NCI-H1105 (cell line): ENCODE measurements around the gene COL2A1.

Source experiments
- DNase-seq: peaks from one replicate; lab custom pipeline; 2025; lab: John Stamatoyannopoulos, UW

The COL2A1 gene

GRCh38 chr12:47989666-47990065 is 14.6 kb downstream of the COL2A1 start:
- DNase-seq, result no peak

GRCh38 chr12:47989023-47989417 is 15.3 kb downstream of the COL2A1 start:
- no peak for DNase-seq

DNA sequence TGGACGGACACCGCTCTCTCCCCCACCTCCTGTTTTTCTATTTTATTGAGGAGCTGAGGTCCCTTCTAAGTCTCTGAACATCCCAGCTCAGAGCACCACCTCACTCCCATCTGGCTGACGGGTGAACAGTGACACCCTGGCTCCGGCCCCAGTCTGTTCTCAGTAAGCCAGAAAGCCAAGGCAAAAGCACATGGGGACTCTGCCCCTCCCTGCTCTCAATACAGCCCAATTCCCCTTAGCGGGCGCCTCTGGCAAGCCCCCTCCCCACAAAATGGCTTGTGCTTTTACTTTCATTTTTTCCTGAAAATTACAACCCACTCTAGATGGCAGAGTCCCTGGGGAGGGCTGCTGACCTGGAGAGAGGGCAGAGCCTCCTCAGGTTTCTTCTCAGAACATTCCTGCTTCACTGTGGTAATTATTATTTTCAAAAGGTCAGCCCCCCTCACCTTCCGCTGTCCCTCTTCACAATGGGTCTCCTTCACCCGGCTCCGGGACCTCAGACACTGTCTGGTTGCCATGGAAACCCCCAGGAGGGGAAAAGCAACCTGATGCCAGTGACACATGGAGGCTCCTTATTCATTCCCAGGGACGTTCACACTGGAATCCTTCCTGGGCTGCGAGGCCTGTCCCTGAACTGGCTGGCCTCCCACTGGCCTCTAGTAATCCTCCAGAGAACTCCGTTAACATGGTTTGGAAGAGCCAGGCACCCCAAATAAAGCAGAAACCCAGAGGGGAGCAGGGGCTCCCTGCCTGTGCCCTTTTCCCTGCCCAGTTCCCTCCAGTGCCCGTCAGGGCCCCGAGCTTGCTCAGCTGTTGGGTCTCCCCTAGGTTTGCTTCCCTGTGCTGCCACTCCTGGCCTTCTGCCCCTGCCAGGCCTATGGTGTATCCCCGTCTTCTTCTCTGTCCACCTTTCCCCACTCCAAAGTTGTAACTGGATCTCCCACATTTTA is 15.9 kb downstream of the COL2A1 start:
- peak; percentile 22 for DNase-seq

DNA sequence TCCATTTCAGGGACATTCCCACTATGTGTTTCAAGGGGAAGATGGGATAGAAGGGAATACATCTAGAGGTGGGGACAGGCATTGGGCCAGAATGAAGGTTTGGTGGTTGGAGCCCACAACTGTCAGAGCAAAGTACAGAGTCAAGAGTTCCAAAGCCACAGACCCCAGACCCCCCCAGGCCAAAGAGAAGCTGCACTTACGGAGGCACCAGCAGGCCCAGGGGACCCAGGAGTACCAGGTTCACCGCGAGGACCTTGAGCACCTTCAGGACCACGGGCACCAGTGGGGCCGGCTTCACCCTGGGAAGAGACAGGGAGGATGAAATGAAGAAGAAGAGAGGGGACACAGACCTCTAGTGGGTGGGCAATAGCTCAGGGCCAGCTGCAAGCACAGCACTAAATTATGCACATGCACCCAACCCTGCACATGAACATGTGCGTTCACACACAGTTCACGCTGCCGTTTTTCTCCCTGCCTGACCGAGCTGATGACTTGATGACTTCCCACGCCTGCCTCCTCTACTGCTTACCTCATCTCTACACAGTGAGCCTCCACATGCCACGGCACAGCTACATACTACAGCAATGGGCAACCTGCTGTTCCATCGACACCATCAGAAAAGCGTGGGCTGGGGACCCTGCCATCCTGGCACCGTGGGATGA is 16.7 kb downstream of the COL2A1 start:
- no peak for DNase-seq

GRCh38 chr12:47986832-47987231 is 17.4 kb downstream of the COL2A1 start:
- no peak for DNase-seq

DNA sequence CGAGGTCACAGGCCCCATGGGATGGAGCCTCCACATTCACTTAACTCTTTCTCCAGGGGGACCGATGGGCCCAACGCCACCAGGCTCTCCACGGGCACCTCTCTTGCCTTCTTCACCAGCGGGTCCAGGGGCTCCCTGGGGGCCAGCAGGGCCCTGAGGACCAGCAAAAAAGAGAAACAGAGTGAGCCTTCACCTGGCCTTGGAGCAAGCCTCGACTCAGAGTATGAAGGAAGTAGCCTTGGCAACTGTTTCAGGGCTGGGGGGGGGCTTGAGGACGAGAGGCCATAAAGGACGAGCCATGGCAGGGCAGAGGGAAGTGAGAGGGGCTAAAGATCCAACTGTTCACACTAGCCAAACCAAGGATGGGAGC is 18.0 kb downstream of the COL2A1 start:
- no peak for DNase-seq

DNA sequence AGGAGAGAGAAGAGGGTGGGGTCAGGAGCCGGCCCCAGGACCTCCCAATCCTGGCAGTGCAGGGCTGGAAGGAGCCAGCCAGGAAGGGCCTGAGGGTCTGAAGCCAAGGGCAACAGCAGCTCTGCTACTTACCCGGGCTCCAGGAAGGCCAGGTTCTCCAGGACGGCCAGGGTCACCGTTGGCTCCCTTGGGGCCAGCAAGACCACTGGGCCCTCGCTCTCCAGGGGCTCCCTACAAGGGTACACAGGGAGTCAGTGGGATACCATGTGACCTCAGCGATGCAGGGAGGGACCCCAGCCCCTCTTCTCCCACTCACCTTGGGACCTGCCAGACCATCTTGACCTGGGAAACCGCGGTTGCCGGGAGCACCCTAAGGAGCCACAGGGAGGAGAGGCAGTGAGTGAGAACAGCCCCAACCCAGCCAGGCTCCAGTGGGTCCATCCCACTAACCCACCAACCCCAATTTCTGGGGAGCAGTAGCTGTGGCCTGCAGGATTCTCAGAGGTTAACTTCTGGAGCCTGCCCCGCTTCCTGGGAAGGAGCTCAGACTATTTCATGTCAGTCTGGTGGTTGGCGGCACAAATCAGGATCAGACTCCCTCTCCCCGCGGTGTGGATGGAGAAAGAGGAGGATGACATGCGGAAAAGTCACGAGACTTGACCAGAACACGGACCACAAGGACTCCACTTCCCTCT is 18.5 kb downstream of the COL2A1 start:
- DNase-seq, result no peak

DNA sequence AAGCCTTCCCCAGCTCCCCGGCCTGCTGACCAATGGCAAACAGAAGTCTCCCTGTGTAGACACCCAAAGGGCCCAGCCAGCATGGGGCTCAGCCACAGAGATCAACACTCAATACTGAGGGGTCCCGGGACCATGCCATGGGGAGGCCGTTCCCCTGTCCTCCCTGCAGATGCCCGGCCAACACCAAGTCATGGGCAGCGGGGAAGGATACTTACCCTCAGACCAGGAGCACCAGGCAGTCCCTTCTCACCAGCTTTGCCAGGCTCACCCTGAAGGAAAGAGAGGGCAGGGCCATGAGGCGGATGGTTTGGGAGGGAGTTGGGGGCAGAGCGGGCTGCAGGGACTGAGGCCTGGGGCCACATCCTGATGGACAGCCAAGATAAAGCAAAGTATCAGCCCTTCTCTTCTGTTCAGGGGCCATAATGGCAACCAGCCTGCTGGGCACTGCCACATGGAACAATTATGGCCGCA is 19.9 kb downstream of the COL2A1 start:
- DNase-seq, result no peak

- no peak for DNase-seq
Observed at GRCh38 chr12:47983541-47984115, 20.6 kb downstream of the COL2A1 start.

DNA sequence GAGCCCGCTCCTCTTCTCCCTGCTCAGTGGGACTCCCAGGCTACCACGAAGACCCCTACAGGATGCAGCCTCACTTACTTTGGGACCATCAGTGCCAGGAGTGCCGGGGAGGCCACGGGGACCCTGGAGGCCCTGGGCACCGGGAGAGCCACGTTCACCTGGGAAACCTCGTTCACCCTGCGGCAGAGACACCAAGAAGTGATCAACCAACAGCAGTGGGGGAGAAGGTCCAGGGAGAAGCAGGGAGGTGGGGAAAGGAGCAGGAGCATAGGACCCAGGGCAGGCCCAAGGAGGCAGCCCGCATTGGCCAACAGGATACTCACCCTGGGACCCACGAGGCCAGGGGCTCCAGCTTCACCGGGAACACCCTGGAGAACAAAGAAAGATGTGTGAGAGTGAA is 21.5 kb downstream of the COL2A1 start:
- DNase-seq, result no peak

DNA sequence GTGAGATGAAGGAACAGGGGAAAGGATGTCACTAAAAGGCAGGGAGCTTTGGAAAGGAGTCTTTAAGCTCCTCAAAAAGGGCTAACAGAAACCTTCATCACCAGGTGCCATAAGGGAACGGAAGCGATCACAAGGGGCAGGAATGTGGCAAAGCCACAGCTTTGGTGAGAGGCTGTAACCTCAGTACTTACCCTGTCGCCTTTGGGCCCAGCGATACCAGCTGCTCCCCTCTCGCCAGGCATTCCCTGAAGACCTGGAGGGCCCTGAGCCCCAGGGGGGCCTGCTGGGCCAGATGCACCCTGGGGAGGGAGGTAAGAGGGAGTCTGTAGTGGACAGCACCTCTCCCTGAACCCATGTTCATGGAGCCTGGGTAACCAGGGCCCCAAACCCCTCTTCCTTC is 22.0 kb downstream of the COL2A1 start:
- DNase-seq, result no peak

GRCh38 chr12:47981496-47982260 is 22.6 kb downstream of the COL2A1 start:
- no peak for DNase-seq

- DNase-seq, result no peak
Observed at GRCh38 chr12:47980779-47981495, 23.3 kb downstream of the COL2A1 start.

DNA sequence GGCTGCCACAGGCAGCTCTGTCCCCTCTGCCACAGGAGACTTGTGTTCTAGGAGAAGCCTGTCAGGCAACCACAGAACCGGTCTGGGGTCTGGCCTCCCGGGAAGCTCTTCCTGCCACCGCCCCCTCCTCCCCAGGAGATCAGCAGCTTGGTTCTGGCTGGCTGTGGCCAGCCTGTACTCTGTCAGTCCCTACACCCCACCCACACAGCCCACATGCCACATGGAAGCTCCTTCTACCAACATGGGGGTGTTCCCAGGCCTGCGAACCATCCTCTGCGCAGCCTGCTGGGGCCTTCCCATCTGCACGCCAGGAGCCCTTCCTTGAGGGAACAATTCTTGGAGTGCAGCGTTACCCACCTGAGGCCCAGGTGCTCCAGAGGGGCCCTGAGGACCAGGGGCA is 24.1 kb downstream of the COL2A1 start:
- no peak for DNase-seq

GRCh38 chr12:47979686-47980085 is 24.6 kb downstream of the COL2A1 start:
- no peak for DNase-seq

GRCh38 chr12:47979166-47979565 is 25.1 kb downstream of the COL2A1 start:
- DNase-seq, result no peak

- no peak for DNase-seq
Observed at GRCh38 chr12:47978598-47978873, 25.7 kb downstream of the COL2A1 start.

DNA sequence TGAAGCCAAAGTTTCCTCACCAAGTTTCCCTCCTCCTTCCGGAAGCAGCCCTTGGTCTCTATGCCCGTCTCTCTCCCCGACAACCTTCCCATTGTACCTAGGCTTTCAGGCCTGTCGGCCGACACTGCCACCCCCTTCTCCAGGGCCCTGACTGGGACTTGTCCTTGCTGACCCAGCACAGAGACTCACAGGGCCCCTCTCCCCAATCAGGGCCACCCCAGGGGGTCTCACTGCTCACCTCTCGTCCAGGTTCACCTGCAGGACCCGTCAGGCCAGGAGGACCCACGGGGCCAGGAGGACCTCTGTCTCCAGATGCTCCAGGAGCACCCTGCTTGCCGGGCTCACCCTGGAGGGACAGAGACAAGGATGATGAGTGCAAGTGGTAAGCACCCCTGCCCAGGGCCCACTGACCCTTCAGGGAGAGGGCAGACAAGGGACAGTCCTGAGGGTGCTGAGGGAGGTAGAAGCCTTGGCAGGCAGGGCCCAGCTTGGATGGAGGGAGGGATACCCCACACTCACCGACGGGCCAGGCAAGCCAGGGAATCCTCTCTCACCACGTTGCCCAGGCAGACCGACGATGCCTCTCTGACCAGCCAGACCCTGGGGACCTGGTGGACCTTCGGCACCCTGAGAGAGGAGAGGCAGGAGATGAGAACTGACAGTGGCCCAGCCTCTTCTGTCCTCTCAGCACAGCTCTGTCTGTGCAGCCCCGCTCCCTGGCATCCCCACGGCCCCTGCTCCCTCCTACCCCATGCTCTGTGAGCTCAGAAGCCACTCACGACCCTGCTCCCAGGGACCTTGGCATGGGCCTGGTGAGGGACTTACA is 26.3 kb downstream of the COL2A1 start:
- DNase-seq, result no peak

GRCh38 chr12:47977046-47977771 is 27.1 kb downstream of the COL2A1 start:
- DNase-seq, result no peak

DNA sequence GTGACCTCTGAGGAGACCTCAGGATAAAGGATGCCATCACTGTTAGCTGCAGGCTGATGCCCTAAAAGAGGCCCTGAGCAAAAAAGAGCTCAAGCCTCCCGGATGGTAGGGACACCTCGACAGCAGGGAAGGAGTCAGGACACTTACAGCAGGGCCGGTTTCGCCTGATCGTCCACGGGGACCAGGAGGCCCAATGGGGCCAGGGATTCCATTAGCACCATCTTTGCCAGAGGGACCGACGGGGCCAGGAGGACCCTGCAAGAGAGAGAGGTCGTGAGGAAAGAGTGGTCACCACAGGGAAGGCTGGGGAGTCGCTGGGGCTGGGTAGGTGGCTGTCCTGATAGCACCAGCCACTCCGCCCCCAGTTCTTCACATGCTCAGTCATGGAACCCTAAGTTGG is 28.5 kb downstream of the COL2A1 start:
- DNase-seq, result no peak
